GM18502 (cell line): ENCODE results near the gene RAPGEF1.

Experiments used
- ATAC-seq: cut with Tn5 transposase; IDR thresholded peaks from one replicate; pipeline ENCODE4 v1.9.1; 2021; ENCODE audit warnings: mild to moderate bottlenecking; ENCODE audit not compliant: unreplicated experiment, poor library complexity

Gene RAPGEF1

GRCh38 chr9:131631306-131631705 is 108.6 kb downstream of the RAPGEF1 start:
- ATAC-seq: no peak

GRCh38 chr9:131630205-131630831 is 109.6 kb downstream of the RAPGEF1 start:
- ATAC-seq: peak; percentile 47

GRCh38 chr9:131629825-131630204 is 110.1 kb downstream of the RAPGEF1 start:
- ATAC-seq: peak; percentile 19

GRCh38 chr9:131629226-131629500 is 110.7 kb downstream of the RAPGEF1 start:
- no peak for ATAC-seq

- ATAC-seq: no peak
Measured at GRCh38 chr9:131628459-131629225, 111.2 kb downstream of the RAPGEF1 start.

- no peak for ATAC-seq
Measured at GRCh38 chr9:131627648-131628458, 112.0 kb downstream of the RAPGEF1 start.

GRCh38 chr9:131627326-131627647 is 112.6 kb downstream of the RAPGEF1 start:
- ATAC-seq: no peak

- no peak for ATAC-seq
Measured at GRCh38 chr9:131625790-131626670, 113.8 kb downstream of the RAPGEF1 start.

- ATAC-seq: no peak
Measured at GRCh38 chr9:131625508-131625787, 114.4 kb downstream of the RAPGEF1 start.

GRCh38 chr9:131624636-131625507 is 115.0 kb downstream of the RAPGEF1 start:
- no peak for ATAC-seq

GRCh38 chr9:131623655-131624330 is 116.1 kb downstream of the RAPGEF1 start:
- no peak for ATAC-seq

- ATAC-seq: no peak
Measured at GRCh38 chr9:131622523-131622922, 117.4 kb downstream of the RAPGEF1 start.

- peak; percentile 47 for ATAC-seq
Measured at GRCh38 chr9:131621551-131622358, 118.1 kb downstream of the RAPGEF1 start.

GRCh38 chr9:131620764-131621520 is 118.9 kb downstream of the RAPGEF1 start:
- ATAC-seq: no peak

- ATAC-seq: no peak
Measured at GRCh38 chr9:131619680-131620079, 120.2 kb downstream of the RAPGEF1 start.

GRCh38 chr9:131618785-131619184 is 121.1 kb downstream of the RAPGEF1 start:
- no peak for ATAC-seq

GRCh38 chr9:131618071-131618479 is 121.8 kb downstream of the RAPGEF1 start:
- ATAC-seq: no peak

GRCh38 chr9:131617611-131618010 is 122.3 kb downstream of the RAPGEF1 start:
- no peak for ATAC-seq
